HL-60 (cell line): ENCODE measurements around the gene PAPPA2.

Experiments used
- DNase-seq, 2 experiments: peaks; one replicate each; pipeline ENCODE4 v3.0.0-alpha.2; 2010 to 2020; ENCODE audit warnings: low read depth in 1 of 2, low spot score in 1 of 2
- H3K27ac ChIP-seq: fragments of 250-450 bp; sonication (Bioruptor Pico); replicated peaks from 2 replicates; pipeline ENCODE4 v1.5.1; 2020; ENCODE audit warnings: mild to moderate bottlenecking, moderate library complexity
- H3K27me3 ChIP-seq: fragments of 250-450 bp; sonication (Bioruptor Pico); 2 replicates; pipeline ENCODE4 v1.5.1; 2021; ENCODE audit warnings: mild to moderate bottlenecking, moderate library complexity; ENCODE audit not compliant: insufficient read depth, poor library complexity, severe bottlenecking
- H3K4me3 ChIP-seq: replicated peaks from 2 replicates; pipeline ENCODE4 v1.5.1; 2011; ENCODE audit warnings: mild to moderate bottlenecking, control low read depth, low read length; ENCODE audit not compliant: insufficient read depth
- CTCF ChIP-seq: IDR thresholded peaks from one replicate; pipeline ENCODE4 v1.5.1; 2011; ENCODE audit warnings: low read length, control low read depth, inconsistent platforms; ENCODE audit not compliant: insufficient read depth
- GABPA ChIP-seq: IDR thresholded peaks from 2 replicates; pipeline ENCODE4 v1.6.1; 2012; ENCODE audit warnings: low read depth
- POLR2AphosphoS5 ChIP-seq: IDR thresholded peaks from 2 replicates; pipeline ENCODE4 v1.6.1; 2012; ENCODE audit warnings: low read depth
- REST ChIP-seq: IDR thresholded peaks from 2 replicates; pipeline ENCODE4 v1.6.1; 2012; ENCODE audit warnings: low read depth; ENCODE audit not compliant: insufficient replicate concordance
- SPI1 ChIP-seq: IDR thresholded peaks from 2 replicates; pipeline ENCODE4 v1.6.1; 2012; ENCODE audit warnings: low read depth, mild to moderate bottlenecking, borderline replicate concordance

Gene PAPPA2

GRCh38 chr1:176566004-176566975 lies 103.3 kb downstream of the PAPPA2 start:
- H3K27ac ChIP-seq: no peak overlapping the region
- H3K4me3 ChIP-seq: no peak overlapping the region
- TF ChIP-seq POLR2AphosphoS5: no peak
- no peak for TF ChIP-seq GABPA
- no peak for TF ChIP-seq REST
- no peak for TF ChIP-seq SPI1
- no peak for TF ChIP-seq CTCF
- H3K27me3 ChIP-seq: no peaks in the 10 kb centered on the region
- DNase-seq: no peak

- DNase-seq: no peak
- Histone ChIP-seq H3K27ac (no peak overlapping the region), H3K4me3 (no peak overlapping the region), H3K27me3 (no peaks in the 10 kb centered on the region)
- TF ChIP-seq GABPA (no peak), REST (no peak), SPI1 (no peak), CTCF (no peak), POLR2AphosphoS5 (no peak)
These were observed 104.3 kb downstream of the PAPPA2 start for GRCh38 chr1:176567190-176567794.

- no peaks in the 10 kb centered on the region for H3K27me3 ChIP-seq
- H3K27ac ChIP-seq: no peak overlapping the region
- H3K4me3 ChIP-seq: no peak overlapping the region
- no peak for DNase-seq
- TF ChIP-seq POLR2AphosphoS5 (no peak), CTCF (no peak)
These were observed 105.2 kb downstream of the PAPPA2 start for GRCh38 chr1:176568185-176568584.
